GM04503 (cell line): Measurements from ENCODE around the gene HAT1.
A peak's percentile ranks its signal among the peaks of the same experiment; 100 is the strongest.
"Not testable (repeated sequence)": the region's sequence is repeated elsewhere in the genome, so short reads cannot be mapped to it uniquely, and the experiment has no call there.

Experiments used
- DNase-seq: peaks from one replicate; pipeline ENCODE4 v3.0.0-alpha.2; 2012; ENCODE audit warnings: low read depth

Gene HAT1

GRCh38 chr2:171979103-171979502 is 56.8 kb downstream of the HAT1 start:
- no peak for DNase-seq

- not testable (repeated sequence) for DNase-seq
These were observed 61.7 kb downstream of the HAT1 start for GRCh38 chr2:171983924-171984323.

GRCh38 chr2:171985076-171985475 is 62.8 kb downstream of the HAT1 start:
- peak; percentile 15 for DNase-seq

- no peak for DNase-seq
These were observed 64.5 kb downstream of the HAT1 start for GRCh38 chr2:171986778-171987177.

- no peak for DNase-seq
These were observed 68.8 kb downstream of the HAT1 start for GRCh38 chr2:171991027-171991426.

GRCh38 chr2:171995586-171995985 is 73.3 kb downstream of the HAT1 start:
- DNase-seq = no peak

GRCh38 chr2:171996021-171996420 is 73.8 kb downstream of the HAT1 start:
- DNase-seq = no peak

- DNase-seq = not testable (repeated sequence)
These were observed 74.8 kb downstream of the HAT1 start for GRCh38 chr2:171997031-171997430.

- DNase-seq = no peak
These were observed 76.9 kb downstream of the HAT1 start for GRCh38 chr2:171999161-171999560.

GRCh38 chr2:171999604-172000469 is 77.6 kb downstream of the HAT1 start, which contains the start of gene METAP1D:
TSS of gene METAP1D (plus strand) at chr2:171999953. CDS start at chr2:171999970, 17 bp downstream.
- DNase-seq = peak; percentile 53

GRCh38 chr2:172000696-172001361 is 78.6 kb downstream of the HAT1 start:
- no peak for DNase-seq

GRCh38 chr2:172007372-172007771 is 85.1 kb downstream of the HAT1 start:
- DNase-seq = no peak

GRCh38 chr2:172009823-172010222 is 87.6 kb downstream of the HAT1 start:
- DNase-seq = no peak

- no peak for DNase-seq
These were observed 89.7 kb downstream of the HAT1 start for GRCh38 chr2:172011812-172012575.

GRCh38 chr2:172012677-172013391 is 90.6 kb downstream of the HAT1 start:
- DNase-seq = no peak

- no peak for DNase-seq
These were observed 91.1 kb downstream of the HAT1 start for GRCh38 chr2:172013396-172013795.

GRCh38 chr2:172021074-172021931 is 99.0 kb downstream of the HAT1 start:
- DNase-seq = no peak

- peak; percentile 25 for DNase-seq
These were observed 99.7 kb downstream of the HAT1 start for GRCh38 chr2:172021955-172022354.

- DNase-seq = no peak
These were observed 109.3 kb downstream of the HAT1 start for GRCh38 chr2:172031536-172031935.
